ENCODE data around the gene ARHGEF4.

DNA sequence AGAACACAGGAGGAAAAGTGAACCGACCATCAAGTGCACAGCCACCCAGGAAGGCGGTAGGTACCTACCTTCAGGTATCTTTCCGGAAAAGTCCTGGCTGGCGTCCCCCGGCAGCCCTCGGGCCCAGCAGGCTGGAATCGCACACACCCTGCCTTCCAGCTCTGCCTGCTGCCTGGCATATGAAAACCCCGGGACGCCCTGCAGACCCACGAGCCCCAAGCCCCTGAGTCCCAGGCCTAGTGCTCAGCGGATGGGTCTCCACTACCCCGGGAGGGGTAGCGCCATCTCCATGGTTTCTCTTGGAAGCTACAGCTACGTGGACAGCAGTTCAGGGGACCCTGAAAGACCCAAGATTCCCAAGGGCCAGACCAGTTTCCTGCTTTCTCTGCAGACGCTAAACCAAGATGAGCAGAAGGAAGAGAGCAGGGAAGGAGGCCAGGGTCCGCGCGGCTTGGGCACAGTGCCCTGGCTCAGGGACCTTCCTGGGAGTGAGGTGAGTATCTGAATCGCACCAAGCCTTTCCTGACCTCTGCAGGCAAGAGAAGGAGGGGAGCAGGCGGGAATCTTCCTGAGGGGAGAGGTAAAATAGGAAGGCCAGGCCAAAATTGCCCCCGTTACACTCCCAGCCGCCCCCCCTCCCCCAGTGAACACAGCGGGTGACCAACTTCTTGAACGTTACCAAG is 80.4 kb downstream of the ARHGEF4 start:
- TF ChIP-seq, protein P1, sequence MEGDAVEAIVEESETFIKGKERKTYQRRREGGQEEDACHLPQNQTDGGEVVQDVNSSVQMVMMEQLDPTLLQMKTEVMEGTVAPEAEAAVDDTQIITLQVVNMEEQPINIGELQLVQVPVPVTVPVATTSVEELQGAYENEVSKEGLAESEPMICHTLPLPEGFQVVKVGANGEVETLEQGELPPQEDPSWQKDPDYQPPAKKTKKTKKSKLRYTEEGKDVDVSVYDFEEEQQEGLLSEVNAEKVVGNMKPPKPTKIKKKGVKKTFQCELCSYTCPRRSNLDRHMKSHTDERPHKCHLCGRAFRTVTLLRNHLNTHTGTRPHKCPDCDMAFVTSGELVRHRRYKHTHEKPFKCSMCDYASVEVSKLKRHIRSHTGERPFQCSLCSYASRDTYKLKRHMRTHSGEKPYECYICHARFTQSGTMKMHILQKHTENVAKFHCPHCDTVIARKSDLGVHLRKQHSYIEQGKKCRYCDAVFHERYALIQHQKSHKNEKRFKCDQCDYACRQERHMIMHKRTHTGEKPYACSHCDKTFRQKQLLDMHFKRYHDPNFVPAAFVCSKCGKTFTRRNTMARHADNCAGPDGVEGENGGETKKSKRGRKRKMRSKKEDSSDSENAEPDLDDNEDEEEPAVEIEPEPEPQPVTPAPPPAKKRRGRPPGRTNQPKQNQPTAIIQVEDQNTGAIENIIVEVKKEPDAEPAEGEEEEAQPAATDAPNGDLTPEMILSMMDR (optimal IDR thresholded peaks at IDR 0.05 in 1 of 3, IDR thresholded peaks at IDR 0.05 in 1 of 3, conservative IDR thresholded peaks at IDR 0.05 in 1 of 3; ENCODE audit: extremely low read depth in 1 of 3, insufficient read depth in 2 of 3, low read length in 3 of 3), result no peak
- TF ChIP-seq EZH2 (IDR thresholded peaks at IDR 0.05; ENCODE audit: low read length), result no peak

Measured in keratinocyte (primary cell).